D721Med (cell line): Measurements from ENCODE around the gene CAND1.

ENCODE experiments used
- DNase-seq: peaks from one replicate; pipeline ENCODE4 v3.0.0; 2011; ENCODE audit warnings: low spot score; ENCODE audit not compliant: insufficient read length
- FAIRE-seq: peaks from 2 replicates; lab custom pipeline; 2011; peaks lifted over from hg19 to GRCh38; lab: Jason Lieb, UNC
- TF ChIP-seq, protein P1 (sequence below): IDR thresholded peaks from 2 replicates; pipeline ENCODE4 v1.5.1; 2012; ENCODE audit warnings: mild to moderate bottlenecking, control low read depth; ENCODE audit not compliant: insufficient read depth; ENCODE audit errors: missing control alignments

CAND1 gene

DNA sequence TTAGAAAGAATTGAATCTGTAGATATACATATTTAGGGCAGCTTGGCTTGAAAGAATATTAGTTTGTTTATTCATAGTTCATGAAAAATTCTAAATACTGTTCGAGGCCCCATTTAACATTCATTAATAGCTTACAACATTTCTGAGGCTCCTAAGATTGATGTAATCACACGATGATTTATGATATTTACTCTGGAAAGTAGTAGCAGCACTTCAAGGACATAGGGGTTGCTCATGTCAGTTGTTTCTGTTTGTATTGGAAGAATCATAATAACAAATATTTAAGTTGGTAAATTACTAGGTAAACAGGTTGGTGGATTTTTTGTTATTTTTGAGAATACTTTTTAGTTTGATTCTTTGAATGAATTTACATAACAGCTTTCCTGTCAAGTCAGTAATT lies 30.4 kb downstream of the CAND1 start:
- DNase-seq (no peak), FAIRE-seq (peak; percentile 11)
- TF ChIP-seq, protein P1, sequence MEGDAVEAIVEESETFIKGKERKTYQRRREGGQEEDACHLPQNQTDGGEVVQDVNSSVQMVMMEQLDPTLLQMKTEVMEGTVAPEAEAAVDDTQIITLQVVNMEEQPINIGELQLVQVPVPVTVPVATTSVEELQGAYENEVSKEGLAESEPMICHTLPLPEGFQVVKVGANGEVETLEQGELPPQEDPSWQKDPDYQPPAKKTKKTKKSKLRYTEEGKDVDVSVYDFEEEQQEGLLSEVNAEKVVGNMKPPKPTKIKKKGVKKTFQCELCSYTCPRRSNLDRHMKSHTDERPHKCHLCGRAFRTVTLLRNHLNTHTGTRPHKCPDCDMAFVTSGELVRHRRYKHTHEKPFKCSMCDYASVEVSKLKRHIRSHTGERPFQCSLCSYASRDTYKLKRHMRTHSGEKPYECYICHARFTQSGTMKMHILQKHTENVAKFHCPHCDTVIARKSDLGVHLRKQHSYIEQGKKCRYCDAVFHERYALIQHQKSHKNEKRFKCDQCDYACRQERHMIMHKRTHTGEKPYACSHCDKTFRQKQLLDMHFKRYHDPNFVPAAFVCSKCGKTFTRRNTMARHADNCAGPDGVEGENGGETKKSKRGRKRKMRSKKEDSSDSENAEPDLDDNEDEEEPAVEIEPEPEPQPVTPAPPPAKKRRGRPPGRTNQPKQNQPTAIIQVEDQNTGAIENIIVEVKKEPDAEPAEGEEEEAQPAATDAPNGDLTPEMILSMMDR = no peak

DNA sequence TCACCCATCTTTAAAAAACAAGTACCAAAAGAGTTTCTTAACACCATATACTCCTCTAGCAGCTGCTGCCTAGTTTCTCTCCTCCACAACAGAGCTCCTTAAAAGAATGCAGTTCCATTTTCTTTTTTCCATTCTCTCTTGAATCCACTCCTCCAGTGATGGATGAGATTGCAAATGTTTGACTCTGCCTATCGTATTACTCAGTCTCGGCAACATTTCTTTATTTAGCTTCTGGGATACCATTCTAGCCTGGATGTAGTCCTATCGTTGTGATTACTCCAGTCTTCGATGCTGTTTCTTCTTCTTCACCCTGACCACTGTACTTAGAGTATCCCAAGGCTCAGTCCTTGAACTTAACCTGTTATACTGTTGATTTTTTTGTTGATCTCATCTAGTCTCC lies 30.8 kb downstream of the CAND1 start:
- no peak for FAIRE-seq
- no peak for DNase-seq
- TF ChIP-seq, protein P1 = no peak

DNA sequence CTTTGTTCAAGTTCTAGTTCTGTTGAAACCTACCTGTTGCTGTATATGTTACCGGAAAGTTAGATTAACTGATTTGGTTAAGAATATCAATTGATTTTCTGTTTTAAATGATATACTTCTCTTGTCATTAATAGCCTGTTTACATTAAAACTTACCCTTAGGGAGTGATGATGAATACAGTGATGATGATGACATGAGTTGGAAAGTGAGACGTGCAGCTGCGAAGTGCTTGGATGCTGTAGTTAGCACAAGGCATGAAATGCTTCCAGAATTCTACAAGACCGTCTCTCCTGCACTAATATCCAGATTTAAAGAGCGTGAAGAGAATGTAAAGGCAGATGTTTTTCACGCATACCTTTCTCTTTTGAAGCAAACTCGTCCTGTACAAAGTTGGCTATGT lies 33.0 kb downstream of the CAND1 start:
- TF ChIP-seq, protein P1 = no peak
- FAIRE-seq = peak; percentile 70

DNA sequence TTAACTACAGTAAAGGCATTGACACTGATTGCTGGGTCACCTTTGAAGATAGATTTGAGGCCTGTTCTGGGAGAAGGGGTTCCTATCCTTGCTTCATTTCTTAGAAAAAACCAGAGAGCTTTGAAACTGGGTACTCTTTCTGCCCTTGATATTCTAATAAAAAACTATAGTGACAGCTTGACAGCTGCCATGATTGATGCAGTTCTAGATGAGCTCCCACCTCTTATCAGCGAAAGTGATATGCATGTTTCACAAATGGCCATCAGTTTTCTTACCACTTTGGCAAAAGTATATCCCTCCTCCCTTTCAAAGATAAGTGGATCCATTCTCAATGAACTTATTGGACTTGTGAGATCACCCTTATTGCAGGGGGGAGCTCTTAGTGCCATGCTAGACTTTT lies 36.4 kb downstream of the CAND1 start:
- DNase-seq = no peak
- FAIRE-seq = no peak
- TF ChIP-seq, protein P1 = no peak

More for the DNA sequence above, 33.0 kb downstream of the CAND1 start:
- no peak for DNase-seq

DNA sequence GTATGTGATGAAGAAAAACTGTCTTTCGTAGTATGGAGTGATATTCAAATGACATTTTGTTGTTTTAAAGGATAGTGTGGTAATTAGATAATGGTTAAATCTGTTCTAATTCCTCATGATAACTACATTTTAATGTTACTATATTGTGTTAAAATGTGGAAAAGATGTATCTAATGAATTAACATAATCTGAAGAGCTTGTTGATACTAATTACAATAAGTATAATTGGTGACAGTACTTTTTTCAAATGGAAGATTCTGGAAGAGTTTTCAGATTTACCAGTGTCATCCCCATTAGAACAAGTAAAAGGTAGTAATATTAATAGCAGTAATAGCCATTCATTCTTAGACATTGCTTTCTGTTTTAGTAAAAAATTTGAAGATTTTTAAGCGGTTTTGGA lies 37.6 kb downstream of the CAND1 start:
- FAIRE-seq = no peak
- TF ChIP-seq, protein P1 = no peak

DNA sequence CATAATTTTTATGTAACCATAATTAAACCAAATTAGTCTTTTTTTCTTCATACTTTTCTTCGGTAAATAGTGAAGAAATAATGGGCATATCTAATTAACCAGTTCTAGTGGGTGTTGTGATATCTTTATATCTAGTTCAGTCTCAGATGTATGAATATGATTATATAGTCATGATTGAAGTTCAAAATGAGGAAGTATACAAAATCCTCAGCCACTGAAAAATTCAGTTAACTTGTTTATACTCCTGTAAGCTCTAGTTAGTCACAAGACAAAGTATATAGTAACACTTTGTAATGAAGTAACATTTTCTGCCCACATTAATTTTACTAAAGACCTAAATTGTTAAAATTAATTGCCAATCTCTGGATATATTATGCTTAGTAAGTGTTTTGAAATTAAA lies 46.5 kb downstream of the CAND1 start:
- FAIRE-seq = no peak
- no peak for DNase-seq

More for the DNA sequence above, 37.6 kb downstream of the CAND1 start:
- no peak for DNase-seq

DNA sequence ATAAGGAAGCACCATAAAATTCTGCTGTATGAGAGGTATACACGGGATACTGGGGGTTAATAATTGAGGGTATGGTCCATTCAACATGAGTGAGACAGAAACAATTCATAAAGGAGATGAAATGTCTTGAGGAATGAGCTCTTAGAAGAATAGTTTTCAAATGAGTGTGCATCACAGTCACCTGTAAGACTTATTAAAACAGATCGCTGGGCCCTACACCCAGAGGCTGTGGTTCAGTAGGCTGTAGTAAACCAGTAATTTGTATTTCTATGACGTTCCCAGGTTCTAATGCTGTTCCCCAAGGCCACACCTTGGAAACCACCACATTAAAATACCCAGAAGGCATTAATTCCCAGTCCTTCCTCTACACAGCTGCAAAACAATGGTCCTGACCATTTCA lies 49.6 kb downstream of the CAND1 start:
- TF ChIP-seq, protein P1 = no peak
- FAIRE-seq = no peak

More for the DNA sequence above, 46.5 kb downstream of the CAND1 start:
- TF ChIP-seq, protein P1 = no peak

More for the DNA sequence above, 49.6 kb downstream of the CAND1 start:
- no peak for DNase-seq
